ENCODE measurements around the gene VPS16. TPM values are rescaled to one million over a fixed set of nuclear protein-coding genes. Genes with fewer than 3 reads are reported as not detected.
"Not testable (repeated sequence)": the region's sequence is repeated elsewhere in the genome, so short reads cannot be mapped to it uniquely, and the experiment has no call there.

VPS16 gene
- polyA plus RNA-seq, 4 donors: 35.7 to 45.0 (median 40.9) TPM

GRCh38 chr20:2892376-2892775 is 51.8 kb downstream of the VPS16 start:
- DNase-seq (ENCODE audit: low read depth in 4 of 4, low spot score in 2 of 4): no peak

DNA sequence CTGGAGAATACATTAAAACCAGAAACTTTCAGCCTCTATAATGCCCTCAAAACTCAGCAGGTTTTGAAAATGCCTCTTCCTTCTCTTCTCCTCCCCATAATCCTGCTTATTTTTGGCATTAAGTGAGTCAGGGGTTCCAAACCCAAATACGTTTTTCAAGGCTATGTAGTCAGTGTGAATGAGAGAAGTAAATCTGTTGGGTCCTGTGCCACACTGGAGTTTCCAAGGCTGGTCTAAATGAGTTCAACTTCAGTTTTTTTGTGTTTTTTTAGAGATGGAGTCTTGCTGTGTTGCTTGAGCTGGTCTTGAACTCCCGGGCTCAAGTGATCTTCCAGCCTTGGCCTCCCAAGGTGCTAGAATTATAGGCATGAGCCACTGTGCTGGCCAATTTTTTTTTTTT is 53.7 kb downstream of the VPS16 start:
- no peak for DNase-seq (ENCODE audit: low read depth in 4 of 4, low spot score in 2 of 4)

GRCh38 chr20:2895154-2895553 is 54.6 kb downstream of the VPS16 start:
- not testable (repeated sequence) for DNase-seq (ENCODE audit: low read depth in 4 of 4, low spot score in 2 of 4)

DNA sequence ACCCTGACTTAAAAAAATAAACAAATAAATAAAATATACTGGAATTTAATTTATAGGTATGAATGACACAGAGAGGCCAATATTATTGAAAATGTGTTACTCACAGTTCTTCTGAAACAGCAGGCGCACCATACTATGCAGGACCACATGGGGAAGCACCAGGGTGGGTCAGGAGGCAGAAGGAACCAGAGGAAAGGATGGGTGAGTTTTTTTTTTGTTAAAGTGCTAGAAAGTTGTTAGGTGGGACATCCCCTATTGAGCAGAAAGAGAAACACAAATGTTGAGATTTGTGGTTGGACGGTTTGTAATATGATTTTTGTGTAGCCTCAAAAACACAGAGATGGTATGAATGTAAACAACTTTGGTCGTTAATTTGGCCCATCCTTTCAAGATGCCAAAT is 58.7 kb downstream of the VPS16 start:
- DNase-seq (ENCODE audit: low read depth in 4 of 4, low spot score in 2 of 4): no peak

DNA sequence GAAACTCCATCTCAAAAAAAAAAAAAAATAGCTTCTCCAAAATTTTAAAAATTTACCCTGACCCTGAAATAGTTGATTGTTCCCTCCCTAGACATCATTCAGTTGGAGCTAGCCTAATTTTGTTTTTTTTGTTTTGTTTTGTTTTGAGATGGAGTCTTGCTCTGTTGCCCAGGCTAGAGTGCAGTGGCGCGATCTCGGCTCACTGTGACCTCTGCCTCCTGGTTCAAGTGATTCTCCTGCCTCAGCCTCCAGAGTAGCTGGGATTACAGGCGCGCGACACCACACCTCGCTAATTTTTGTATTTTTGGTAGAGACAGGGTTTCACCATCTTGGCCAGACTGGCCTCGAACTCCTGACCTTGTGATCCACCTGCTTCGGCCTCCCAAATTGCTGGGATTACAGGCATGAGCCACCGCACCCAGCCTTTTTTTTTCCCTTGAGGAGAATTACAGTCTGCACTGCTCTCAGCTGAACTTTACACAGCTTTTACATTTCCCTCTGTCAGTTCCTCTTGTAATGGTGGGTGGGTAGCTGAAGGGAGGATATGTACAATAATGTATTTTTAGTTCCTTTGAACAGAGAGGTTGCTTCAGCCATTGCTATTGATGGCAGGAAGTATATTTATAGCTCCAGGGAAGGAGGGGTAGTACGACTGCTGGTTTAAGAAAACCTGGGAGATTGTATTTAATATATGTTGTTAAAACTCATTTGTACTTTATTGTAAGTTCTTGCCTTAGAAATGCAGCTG is 60.5 kb downstream of the VPS16 start:
- DNase-seq (ENCODE audit: low read depth in 4 of 4, low spot score in 2 of 4): no peak

GRCh38 chr20:2902291-2902690 is 61.7 kb downstream of the VPS16 start:
- no peak for DNase-seq (ENCODE audit: low read depth in 4 of 4, low spot score in 2 of 4)

- no peak for DNase-seq (ENCODE audit: low read depth in 4 of 4, low spot score in 2 of 4)
These were observed 62.3 kb downstream of the VPS16 start for GRCh38 chr20:2902818-2903217.

DNA sequence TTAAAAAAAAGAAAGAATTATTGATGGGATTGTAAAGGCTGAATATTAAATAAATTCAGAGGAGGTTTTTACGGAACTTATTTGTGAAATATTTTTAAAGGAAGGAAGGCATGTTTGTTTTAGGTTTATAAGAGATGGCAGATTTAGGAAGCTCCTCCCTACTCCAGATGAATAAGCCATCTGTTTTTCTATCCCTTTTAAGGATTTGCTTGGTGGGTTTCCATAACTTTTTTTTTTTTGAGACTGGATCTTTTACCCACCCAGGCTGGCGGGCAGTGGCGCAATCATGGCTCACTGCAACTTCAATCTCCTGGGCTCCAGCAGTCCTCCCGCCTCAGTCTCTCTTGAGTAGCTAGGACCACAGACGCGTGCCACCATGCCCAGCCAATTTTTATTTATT is 63.1 kb downstream of the VPS16 start:
- no peak for DNase-seq (ENCODE audit: low read depth in 4 of 4, low spot score in 2 of 4)

- no peak for DNase-seq (ENCODE audit: low read depth in 4 of 4, low spot score in 2 of 4)
These were observed 67.0 kb downstream of the VPS16 start for GRCh38 chr20:2907519-2907918.

GRCh38 chr20:2909953-2910352 is 69.4 kb downstream of the VPS16 start:
- no peak for DNase-seq (ENCODE audit: low read depth in 4 of 4, low spot score in 2 of 4)

GRCh38 chr20:2911200-2911599 is 70.7 kb downstream of the VPS16 start:
- no peak for DNase-seq (ENCODE audit: low read depth in 4 of 4, low spot score in 2 of 4)

DNA sequence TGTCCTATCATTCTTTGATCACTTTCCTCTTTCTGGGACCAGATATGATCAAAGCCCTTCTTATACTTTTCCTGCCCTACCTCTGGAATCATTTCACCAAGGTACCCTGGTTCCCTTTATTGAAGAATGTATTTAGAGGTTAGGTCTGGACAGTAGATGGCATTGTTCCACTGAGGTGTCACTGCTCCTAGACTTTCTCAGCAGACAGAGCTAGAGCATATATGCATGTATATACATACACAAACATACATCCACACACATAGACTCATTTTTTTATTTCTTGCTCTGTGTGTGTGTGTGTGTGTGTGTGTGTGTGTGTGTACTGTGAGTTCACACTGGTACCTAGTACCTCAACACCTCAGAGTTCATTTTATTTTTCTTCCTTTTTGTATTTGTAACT is 73.6 kb downstream of the VPS16 start:
- no peak for DNase-seq (ENCODE audit: low read depth in 4 of 4, low spot score in 2 of 4)

Other genes starting within 250 kb of the VPS16 start
- 100 to 1,000 TPM; 198 to 280 (median 246) TPM for gene NOP56, start 188.1 kb upstream of the VPS16 start, polyA plus RNA-seq (ENCODE audit: insufficient read length in 4 of 4)
- 100 to 1,000 TPM; 125 to 142 (median 135) TPM for gene IDH3B, start 176.5 kb upstream of the VPS16 start, polyA plus RNA-seq (ENCODE audit: insufficient read length in 4 of 4)
- 10 to 100 TPM; 25.8 to 45.1 (median 37.8) TPM for gene EBF4, start 148.0 kb upstream of the VPS16 start, polyA plus RNA-seq (ENCODE audit: insufficient read length in 4 of 4)
- gene CPXM1, start 40.1 kb upstream of the VPS16 start, polyA plus RNA-seq (ENCODE audit: insufficient read length in 4 of 4): 100 to 1,000 TPM; 238 to 306 (median 269) TPM
- gene C20orf141, start 25.8 kb upstream of the VPS16 start, polyA plus RNA-seq (ENCODE audit: insufficient read length in 4 of 4): not detected
- gene TMEM239, start 24.4 kb upstream of the VPS16 start, polyA plus RNA-seq (ENCODE audit: insufficient read length in 4 of 4): under 1 TPM in 2 of 4 donors, not detected in 2; 0.07 to 0.09 TPM
- gene PCED1A, start 90 bp upstream of the VPS16 start, polyA plus RNA-seq (ENCODE audit: insufficient read length in 4 of 4): 10 to 100 TPM; 52.9 to 87.1 (median 75.4) TPM
- 100 to 1,000 TPM in 1 of 4 donors, 10 to 100 TPM in 3; 89.8 to 113 (median 95.5) TPM for gene PTPRA, start 32.7 kb downstream of the VPS16 start, polyA plus RNA-seq (ENCODE audit: insufficient read length in 4 of 4)
- gene GNRH2, start 202.9 kb downstream of the VPS16 start, polyA plus RNA-seq (ENCODE audit: insufficient read length in 4 of 4): under 1 TPM in 3 of 4 donors, not detected in 1; 0.40 to 0.62 (median 0.58) TPM
- gene MRPS26, start 205.3 kb downstream of the VPS16 start, polyA plus RNA-seq (ENCODE audit: insufficient read length in 4 of 4): 10 to 100 TPM; 53.1 to 78.6 (median 65.6) TPM
- under 1 TPM; 0.51 to 0.94 (median 0.86) TPM for gene OXT, start 230.9 kb downstream of the VPS16 start, polyA plus RNA-seq (ENCODE audit: insufficient read length in 4 of 4)
- gene AVP, start 244.0 kb downstream of the VPS16 start, polyA plus RNA-seq (ENCODE audit: insufficient read length in 4 of 4): under 1 TPM in 3 of 4 donors, not detected in 1; 0.31 to 0.63 (median 0.46) TPM